Tongue (tissue), 2 donors: Measurements from ENCODE around the gene EFCAB10. TPM values are rescaled to one million over a fixed set of nuclear protein-coding genes. Genes with fewer than 3 reads are reported as not detected.

Experiments used
- DNase-seq: peaks from one replicate; pipeline ENCODE4 v3.0.0-alpha.2; 2015
- total RNA-seq: library from RNA; depleted of rRNA; stranded (reverse); fragments of >200 nt; gene quantifications from one replicate; pipeline ENCODE4 v1.2.3, GENCODE V29; 2014

EFCAB10 gene
- not detected for total RNA-seq

DNA sequence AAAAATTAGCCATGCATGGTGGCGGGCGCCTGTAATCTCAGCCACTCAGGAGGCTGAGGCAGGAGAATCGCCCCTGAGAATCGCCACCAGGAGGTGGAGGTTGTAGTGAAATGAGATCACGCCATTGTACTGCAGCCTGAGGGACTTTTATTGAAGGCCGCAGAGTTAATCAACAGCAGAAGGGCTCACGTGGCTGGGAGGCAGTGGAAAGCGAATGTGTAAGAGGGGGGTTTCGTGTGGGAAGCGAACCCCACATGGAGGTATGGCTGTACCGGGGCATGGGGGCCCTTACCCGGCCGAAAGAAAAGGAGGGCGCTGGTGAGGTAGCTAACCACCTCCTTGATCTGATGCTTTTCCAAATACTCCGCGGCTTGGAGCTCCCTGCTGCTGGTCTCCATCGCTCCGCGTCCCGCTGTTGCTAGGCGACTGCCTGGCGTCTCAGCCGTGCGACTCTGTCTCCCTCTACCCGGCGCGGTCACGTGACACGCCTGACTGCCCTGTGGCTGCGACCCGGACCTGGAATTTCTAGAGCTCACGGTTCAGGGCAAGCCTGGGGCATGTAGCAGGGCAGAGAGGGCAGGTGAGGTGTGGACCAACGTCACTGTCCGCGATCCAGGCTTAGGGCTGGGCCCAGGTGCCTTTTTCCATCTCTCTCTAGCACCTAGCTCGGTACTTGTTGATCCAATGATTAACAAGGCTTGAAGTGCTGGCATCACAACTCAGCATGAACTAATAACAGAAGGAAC, at the start of gene EFCAB10:
TSS of gene EFCAB10 (minus strand) at position 428 of the 746 bp plus-strand sequence. CDS start at position 398, 30 bp downstream.
- DNase-seq: peak; percentile 69

DNA sequence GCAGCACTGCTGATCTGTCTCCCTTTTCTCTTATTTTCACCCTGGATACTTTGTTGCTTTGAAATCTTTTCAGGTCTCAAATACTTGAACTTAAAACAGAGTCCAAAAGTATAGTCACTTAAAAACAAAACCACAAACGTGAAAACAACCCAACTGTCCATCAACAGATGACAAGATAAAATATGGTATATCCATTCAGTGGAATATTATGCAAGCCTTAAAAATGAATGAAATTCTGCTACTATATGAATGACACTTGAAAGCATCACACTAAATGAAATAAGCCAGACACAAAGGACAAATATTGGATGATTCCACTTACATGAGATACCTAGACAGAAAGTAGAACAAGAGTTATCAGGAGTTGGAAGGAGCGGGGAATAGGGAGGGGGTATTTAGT, 44.7 kb upstream of the EFCAB10 start:
- DNase-seq: no peak

DNA sequence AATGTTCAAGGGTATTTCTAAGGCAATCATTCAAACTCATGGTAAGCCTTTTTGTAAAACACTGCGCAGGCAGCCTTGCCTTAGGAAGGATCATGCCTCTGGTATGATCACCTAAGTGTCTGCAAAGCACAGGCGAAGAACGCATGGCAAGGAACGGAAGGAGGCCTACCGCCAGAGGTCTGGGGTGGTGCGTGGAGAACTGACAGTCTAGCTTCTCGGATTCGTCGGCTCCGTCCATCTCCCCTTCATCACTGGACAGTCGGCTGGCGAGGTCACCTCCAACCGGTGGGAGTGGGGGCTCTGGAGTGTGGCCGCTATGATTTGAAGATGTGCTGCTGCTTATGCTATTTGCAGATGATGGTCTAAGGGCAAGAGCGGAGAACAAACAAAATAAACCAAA, 42.6 kb upstream of the EFCAB10 start:
- DNase-seq: no peak

GRCh38 chr7:105623378-105623777, 42.1 kb upstream of the EFCAB10 start:
- DNase-seq: no peak

GRCh38 chr7:105622106-105622731, 40.9 kb upstream of the EFCAB10 start:
- DNase-seq: peak; percentile 41

DNA sequence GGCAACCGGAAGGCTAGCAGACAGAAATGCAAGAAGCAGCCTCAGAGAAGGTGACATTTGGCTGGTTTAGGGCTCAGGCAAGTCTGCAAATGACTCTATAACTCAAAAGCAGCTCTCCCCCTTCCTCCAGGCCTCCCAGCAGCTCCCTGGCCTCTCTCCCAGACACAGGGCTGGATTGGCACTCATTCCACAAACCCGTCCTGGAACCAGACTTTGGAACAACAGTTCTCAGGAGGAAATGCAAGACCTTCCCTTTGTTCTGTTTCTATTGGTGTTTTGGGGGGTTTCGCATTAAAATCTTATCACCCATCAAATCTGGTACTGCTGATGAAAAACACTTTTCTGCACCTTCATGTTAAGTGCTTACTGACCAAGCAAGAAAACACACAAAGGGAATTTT, 40.3 kb upstream of the EFCAB10 start:
- DNase-seq: peak; percentile 76

- no peak for DNase-seq
Measured at GRCh38 chr7:105621176-105621575, 39.9 kb upstream of the EFCAB10 start.

GRCh38 chr7:105619590-105619989, 38.3 kb upstream of the EFCAB10 start:
- DNase-seq: no peak

DNA sequence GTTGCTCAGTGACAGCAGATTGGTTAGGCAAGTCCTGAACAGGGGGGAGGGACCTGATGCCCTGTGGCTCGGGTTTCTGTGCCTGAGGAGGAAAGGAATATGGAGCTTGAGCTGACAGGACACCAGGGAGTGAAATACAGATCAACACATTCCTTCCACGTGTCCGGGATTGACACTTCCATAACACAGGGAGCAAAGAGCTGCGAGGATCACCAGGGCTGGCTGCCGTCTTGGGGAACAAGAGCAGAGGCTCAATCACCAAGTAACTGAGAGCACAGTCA, 36.7 kb upstream of the EFCAB10 start:
- DNase-seq: no peak

DNA sequence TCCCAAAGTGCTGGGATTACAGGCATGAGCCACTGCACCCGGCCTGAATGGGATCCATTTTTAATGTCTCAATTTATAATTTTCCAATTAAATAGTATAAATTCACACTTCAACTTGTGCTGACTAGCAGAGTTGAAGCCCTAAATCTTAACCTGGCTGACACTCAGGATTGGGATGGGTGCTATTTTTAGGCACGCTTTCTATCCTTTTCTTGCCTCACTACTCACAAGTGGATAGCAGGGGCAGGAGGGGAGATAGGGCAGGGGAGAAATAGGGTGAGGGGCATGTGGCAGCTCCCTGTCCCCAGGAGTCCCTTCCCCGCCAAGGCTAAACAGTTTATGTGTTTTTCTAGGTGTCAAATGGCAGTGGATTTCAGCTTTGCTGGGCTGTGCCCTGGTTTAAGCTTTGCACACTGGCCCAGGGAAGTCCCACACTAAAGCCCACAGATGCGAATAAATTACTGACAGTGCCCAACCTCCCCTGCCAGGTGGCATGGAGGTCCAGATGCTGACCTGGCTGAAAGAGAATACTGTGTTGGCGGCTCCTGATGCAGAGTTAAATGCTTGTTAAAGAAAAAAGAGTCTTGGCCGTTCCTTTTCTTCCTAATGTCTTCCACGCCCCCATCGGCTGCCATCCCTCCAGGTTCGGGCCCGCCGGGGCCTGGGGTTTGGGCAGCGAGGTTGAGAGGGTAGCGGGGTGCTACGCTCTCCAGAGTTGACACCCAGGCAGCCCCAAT, 36.2 kb upstream of the EFCAB10 start:
- DNase-seq: no peak

GRCh38 chr7:105614341-105614840, 33.1 kb upstream of the EFCAB10 start:
- DNase-seq: no peak

GRCh38 chr7:105613611-105614330, 32.5 kb upstream of the EFCAB10 start:
- DNase-seq: no peak

GRCh38 chr7:105612806-105613205, 31.5 kb upstream of the EFCAB10 start:
- DNase-seq: no peak

DNA sequence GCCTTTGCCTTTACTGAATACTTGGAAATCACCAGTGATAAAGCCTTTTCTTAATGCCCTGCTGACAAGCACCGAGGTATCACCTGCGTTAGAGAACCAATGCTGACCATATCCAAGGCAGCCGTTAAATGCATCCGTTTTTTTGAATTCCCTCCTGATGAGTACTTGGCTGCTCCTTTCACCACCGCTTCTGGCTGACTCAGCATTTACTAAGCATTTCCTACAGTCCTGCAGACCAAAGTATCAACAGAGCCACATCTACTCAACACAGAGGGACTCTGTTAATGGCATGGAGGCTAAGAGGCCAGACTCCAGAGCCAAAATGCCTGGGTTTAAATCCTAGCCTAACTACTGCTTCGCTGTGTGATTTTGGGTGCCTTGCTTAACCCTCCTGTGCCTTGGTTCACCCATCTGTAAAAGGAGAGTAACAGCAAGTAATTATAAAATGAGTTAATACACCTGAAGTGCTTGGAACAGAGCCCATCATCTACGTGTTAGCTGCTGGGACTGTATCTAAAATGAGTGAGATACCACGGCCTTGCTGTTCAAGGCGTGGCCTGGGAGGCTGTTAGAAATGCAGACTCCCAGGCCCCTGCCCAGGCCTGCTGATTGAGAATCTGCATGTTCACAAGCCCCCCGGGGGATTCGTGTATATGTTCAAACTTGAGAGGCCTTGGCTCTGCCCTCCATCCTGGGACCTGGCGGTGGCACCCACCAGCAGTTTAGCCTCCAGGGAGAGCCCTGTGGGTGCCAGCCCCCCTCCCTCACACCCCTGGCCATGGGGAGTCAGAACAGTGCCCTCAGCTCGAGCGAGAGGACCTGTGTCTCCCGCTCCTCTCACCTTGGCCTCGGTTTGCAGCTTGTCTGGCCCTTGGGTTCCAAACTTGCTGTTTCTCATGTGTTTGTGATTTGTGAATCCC, 30.8 kb upstream of the EFCAB10 start:
- no peak for DNase-seq

DNA sequence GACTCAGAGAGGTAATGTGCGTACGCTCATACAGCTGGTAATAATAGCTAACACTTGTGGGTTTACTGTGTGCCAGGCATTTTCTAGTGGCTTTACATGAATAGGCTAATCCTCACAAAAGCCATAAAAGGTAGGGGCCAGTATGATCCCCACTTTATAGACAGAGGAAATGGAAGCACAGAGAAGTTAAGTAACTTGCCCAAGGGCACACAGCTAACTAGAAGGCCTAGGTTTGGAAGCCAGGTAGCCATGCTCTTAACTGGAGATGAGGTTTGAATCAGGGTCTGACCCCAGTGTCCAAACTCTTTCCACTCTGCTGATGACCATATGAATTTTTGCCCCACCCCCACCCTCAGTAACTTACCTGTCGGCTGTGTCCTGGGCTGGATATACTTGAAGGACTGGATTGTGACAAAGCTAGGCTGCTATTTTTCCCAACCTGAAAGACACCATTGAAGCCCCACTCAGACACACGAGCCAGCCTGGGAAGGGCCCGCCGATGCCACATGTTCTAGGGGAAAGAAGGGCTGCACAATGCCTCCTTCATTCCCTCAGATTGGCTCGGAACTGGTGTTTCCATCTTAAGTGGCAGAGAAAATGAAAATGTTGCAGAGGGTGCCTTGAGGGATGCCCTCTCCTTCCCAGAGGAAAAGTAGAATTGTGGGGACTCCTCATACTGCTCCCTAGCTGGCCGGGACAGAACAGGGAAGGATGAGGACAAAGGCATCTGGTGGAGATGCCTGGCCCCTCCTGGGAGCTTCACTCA, 29.1 kb upstream of the EFCAB10 start:
- no peak for DNase-seq

- DNase-seq: no peak
Measured at GRCh38 chr7:105602325-105603305, 21.3 kb upstream of the EFCAB10 start.

- DNase-seq: no peak
Measured at GRCh38 chr7:105600720-105601550, 19.6 kb upstream of the EFCAB10 start.

GRCh38 chr7:105599551-105599950, 18.3 kb upstream of the EFCAB10 start:
- DNase-seq: no peak
